Neural crest cell (in vitro differentiated cells): ENCODE data around the gene RAMP3. TPM values are rescaled to one million over a fixed set of nuclear protein-coding genes. Genes with fewer than 3 reads are reported as not detected.

ENCODE experiments used
- DNase-seq: peaks from one replicate; pipeline ENCODE4 v3.0.0; 2021; ENCODE audit warnings: low read depth, mixed read lengths, low spot score
- H3K27ac Mint-ChIP-seq: one replicate; pipeline ENCODE4 v1.8.0; 2021; ENCODE audit warnings: mild to moderate bottlenecking, mixed read lengths; ENCODE audit not compliant: unreplicated experiment
- H3K27me3 Mint-ChIP-seq: 2 replicates; pipeline ENCODE4 v1.8.0; 2021; ENCODE audit warnings: low read depth, mild to moderate bottlenecking, mixed read lengths
- H3K36me3 Mint-ChIP-seq: 2 replicates; pipeline ENCODE4 v1.8.0; 2021; ENCODE audit warnings: low read depth, mild to moderate bottlenecking, mixed read lengths
- H3K4me1 Mint-ChIP-seq: 2 replicates; pipeline ENCODE4 v1.8.0; 2021; ENCODE audit warnings: mixed read lengths
- H3K4me3 Mint-ChIP-seq: one replicate; pipeline ENCODE4 v1.8.0; 2021; ENCODE audit warnings: mild to moderate bottlenecking, mixed read lengths
- H3K9me3 Mint-ChIP-seq: 2 replicates; pipeline ENCODE4 v1.8.0; 2021; ENCODE audit warnings: mixed read lengths
- total RNA-seq: library from RNA; stranded (reverse); gene quantifications from 2 replicates; pipeline ENCODE4 v1.2.1, GENCODE V29; 2021
- TF ChIP-seq, protein P1 (sequence below): fragments of 200-600 bp; sonication (generic); conservative IDR thresholded peaks from 2 replicates; pipeline ENCODE4 v1.5.0; 2021; ENCODE audit warnings: antibody characterized with exemption, mild to moderate bottlenecking

Gene RAMP3
- total RNA-seq, 1 donor from 2014 or later: not detected

DNA sequence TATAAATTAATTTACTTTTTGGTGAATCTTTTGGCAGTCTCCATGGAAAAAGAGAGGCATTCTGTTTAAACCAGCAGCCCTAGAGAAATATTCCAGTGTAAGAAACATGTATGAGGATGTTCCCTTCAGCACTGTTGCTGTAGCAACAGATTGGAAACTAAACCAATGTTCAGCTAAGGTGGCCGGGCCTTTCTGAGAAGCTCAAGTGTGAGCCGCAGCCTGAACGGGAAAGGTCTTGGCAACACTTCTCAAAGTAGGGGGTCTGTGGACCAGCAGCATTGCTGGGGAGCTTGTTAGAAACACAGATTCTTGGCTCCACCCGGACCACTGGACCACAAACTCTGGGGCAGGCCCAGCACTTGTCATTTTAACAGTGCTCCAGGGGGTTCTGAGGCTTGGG lies 36.2 kb downstream of the RAMP3 start:
- H3K36me3 Mint-ChIP-seq: peaks cover 2% of the 10 kb centered on the region
- peak overlapping the region; percentile 67 for H3K27ac Mint-ChIP-seq
- peaks cover 23% of the 10 kb centered on the region for H3K4me1 Mint-ChIP-seq
- no peak overlapping the region for H3K4me3 Mint-ChIP-seq
- no peak for DNase-seq
- no peaks in the 10 kb centered on the region for H3K27me3 Mint-ChIP-seq
- TF ChIP-seq, protein P1, sequence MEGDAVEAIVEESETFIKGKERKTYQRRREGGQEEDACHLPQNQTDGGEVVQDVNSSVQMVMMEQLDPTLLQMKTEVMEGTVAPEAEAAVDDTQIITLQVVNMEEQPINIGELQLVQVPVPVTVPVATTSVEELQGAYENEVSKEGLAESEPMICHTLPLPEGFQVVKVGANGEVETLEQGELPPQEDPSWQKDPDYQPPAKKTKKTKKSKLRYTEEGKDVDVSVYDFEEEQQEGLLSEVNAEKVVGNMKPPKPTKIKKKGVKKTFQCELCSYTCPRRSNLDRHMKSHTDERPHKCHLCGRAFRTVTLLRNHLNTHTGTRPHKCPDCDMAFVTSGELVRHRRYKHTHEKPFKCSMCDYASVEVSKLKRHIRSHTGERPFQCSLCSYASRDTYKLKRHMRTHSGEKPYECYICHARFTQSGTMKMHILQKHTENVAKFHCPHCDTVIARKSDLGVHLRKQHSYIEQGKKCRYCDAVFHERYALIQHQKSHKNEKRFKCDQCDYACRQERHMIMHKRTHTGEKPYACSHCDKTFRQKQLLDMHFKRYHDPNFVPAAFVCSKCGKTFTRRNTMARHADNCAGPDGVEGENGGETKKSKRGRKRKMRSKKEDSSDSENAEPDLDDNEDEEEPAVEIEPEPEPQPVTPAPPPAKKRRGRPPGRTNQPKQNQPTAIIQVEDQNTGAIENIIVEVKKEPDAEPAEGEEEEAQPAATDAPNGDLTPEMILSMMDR: no peak
- peaks cover 13% of the 10 kb centered on the region for H3K9me3 Mint-ChIP-seq

DNA sequence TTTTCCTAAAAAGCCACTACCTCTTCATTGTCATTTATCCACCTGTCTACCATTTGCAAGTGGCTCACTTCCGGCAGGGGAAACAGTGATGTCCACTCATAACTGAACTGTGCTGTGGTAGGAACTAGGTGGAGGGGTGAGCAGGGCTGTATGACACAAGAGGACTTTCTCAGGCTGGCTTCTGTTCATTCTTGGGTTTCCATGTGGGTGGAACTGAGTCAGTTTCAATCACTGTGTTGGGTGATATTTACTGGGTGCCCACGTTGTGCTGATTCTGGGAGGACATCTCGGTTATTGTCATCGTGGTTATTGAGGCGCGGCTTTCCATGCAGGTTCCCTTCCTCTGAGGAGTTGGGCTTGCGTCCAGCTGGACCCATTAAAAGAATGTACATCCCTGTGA lies 38.8 kb downstream of the RAMP3 start:
- no peak for DNase-seq
- TF ChIP-seq, protein P1: no peak
- Mint-ChIP-seq H3K9me3 (peaks cover 13% of the 10 kb centered on the region), H3K4me1 (peaks cover 6% of the 10 kb centered on the region), H3K36me3 (peaks cover 2% of the 10 kb centered on the region), H3K4me3 (no peak overlapping the region), H3K27ac (peak overlapping the region; percentile 19), H3K27me3 (no peaks in the 10 kb centered on the region)

DNA sequence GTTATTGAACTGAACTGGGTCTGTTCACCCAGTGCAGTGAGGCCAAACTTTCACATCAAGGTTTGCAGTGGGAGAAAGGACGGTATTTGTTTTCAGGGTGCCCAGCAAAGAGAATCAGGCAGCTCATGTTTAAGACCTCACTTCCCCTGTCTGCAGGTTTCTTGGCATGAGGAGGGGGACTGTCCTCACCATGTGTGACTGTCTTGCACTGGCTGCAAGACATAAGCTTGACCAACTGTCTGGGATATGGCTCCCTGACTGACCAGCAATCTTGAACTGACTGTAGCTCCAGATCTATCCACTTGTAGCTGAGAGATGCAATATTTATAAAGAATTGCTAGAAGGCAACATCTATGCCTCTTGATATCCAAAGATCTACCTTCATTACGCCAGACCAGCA lies 39.9 kb downstream of the RAMP3 start:
- H3K4me1 Mint-ChIP-seq: no peaks in the 10 kb centered on the region
- no peak overlapping the region for H3K4me3 Mint-ChIP-seq
- H3K36me3 Mint-ChIP-seq: no peaks in the 10 kb centered on the region
- no peak for DNase-seq
- H3K27me3 Mint-ChIP-seq: no peaks in the 10 kb centered on the region
- H3K9me3 Mint-ChIP-seq: peaks cover 8% of the 10 kb centered on the region
- H3K27ac Mint-ChIP-seq: no peak overlapping the region
- TF ChIP-seq, protein P1: no peak

DNA sequence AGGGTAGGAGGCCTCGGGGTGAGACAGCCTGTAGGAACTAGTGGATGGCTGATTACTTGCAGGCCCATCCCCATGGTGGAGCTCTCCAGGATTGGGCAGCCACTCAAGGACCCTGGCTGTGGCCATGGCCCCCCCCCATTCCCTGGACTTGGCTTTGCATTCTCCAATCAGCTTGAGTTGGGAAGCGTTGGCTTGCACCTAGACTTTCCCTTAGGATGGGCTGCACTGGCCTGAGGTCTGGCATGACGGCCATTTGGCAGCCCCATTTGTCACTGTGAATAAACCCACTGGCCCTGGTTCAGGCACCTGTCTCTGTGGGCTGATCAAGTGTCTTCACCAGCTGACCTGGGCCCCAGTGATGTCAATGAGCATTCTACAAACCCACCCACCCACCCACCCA lies 41.4 kb downstream of the RAMP3 start:
- no peak overlapping the region for H3K4me3 Mint-ChIP-seq
- no peaks in the 10 kb centered on the region for H3K36me3 Mint-ChIP-seq
- no peak for DNase-seq
- H3K27ac Mint-ChIP-seq: no peak overlapping the region
- no peaks in the 10 kb centered on the region for H3K4me1 Mint-ChIP-seq
- TF ChIP-seq, protein P1: no peak
- no peaks in the 10 kb centered on the region for H3K9me3 Mint-ChIP-seq
- no peaks in the 10 kb centered on the region for H3K27me3 Mint-ChIP-seq

DNA sequence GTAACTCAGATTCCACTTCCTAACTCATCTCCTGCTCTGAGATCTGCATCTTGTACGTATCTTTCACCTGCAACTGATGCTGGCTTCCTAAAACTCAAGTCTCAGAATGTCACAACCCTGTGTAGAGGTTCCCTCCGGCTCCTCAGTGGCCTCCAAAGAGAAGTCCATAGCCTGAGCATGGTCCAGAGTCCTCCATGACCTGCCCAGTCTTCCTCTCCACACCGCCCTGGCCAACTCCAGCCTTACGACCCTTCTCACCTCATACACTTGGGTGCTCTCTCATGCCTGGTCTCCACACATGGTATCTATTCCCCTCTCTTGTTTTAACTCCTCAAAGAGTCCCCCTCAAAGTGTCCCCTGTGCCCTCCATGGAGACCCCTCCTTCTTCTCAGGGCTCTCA lies 41.9 kb downstream of the RAMP3 start:
- H3K27me3 Mint-ChIP-seq: no peaks in the 10 kb centered on the region
- H3K4me3 Mint-ChIP-seq: no peak overlapping the region
- H3K27ac Mint-ChIP-seq: no peak overlapping the region
- no peaks in the 10 kb centered on the region for H3K9me3 Mint-ChIP-seq
- DNase-seq: no peak
- no peaks in the 10 kb centered on the region for H3K4me1 Mint-ChIP-seq
- H3K36me3 Mint-ChIP-seq: no peaks in the 10 kb centered on the region
- TF ChIP-seq, protein P1: no peak

DNA sequence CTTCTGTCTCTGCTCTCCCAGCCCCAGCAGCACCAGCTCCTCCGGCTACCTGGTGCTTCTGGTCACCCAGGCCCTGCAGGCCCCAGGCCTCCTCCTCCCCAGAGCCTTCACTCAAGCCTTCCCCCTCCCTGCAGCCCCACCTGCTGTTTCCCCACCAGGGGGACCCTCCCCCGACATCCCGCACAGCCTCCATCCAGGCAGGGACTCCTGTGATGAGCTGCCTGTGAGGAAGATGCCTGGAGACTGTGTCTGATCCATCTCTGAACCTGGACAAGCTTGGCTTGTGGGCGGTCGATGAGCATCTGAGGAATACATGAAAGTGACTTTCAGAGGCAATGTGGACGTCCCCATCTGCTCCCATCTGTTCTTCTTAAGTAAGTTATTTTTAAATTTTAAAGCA lies 45.0 kb downstream of the RAMP3 start:
- TF ChIP-seq, protein P1: no peak
- Mint-ChIP-seq H3K4me1 (no peaks in the 10 kb centered on the region), H3K9me3 (no peaks in the 10 kb centered on the region), H3K4me3 (no peak overlapping the region), H3K27ac (no peak overlapping the region), H3K36me3 (no peaks in the 10 kb centered on the region), H3K27me3 (peaks cover 17% of the 10 kb centered on the region)
- no peak for DNase-seq
